ENCODE measurements around the gene SPEG. TPM values are rescaled to one million over a fixed set of nuclear protein-coding genes. Genes with fewer than 3 reads are reported as not detected.

Gene SPEG
- total RNA-seq, 1 donor from 2014 or later: 78.0 TPM

- DNase-seq (ENCODE audit: low read depth): peak; percentile 40
Observed at GRCh38 chr2:219423652-219424377, 10.8 kb upstream of the SPEG start.

GRCh38 chr2:219425238-219426067, 9.2 kb upstream of the SPEG start:
- peak; percentile 27 for DNase-seq (ENCODE audit: low read depth)

- DNase-seq (ENCODE audit: low read depth): peak; percentile 26
Observed at GRCh38 chr2:219426068-219426443, 8.6 kb upstream of the SPEG start.

- DNase-seq (ENCODE audit: low read depth): peak; percentile 44
Observed at GRCh38 chr2:219426534-219427136, 8.0 kb upstream of the SPEG start.

GRCh38 chr2:219428469-219428868, 6.2 kb upstream of the SPEG start:
- DNase-seq (ENCODE audit: low read depth): peak; percentile 56

DNA sequence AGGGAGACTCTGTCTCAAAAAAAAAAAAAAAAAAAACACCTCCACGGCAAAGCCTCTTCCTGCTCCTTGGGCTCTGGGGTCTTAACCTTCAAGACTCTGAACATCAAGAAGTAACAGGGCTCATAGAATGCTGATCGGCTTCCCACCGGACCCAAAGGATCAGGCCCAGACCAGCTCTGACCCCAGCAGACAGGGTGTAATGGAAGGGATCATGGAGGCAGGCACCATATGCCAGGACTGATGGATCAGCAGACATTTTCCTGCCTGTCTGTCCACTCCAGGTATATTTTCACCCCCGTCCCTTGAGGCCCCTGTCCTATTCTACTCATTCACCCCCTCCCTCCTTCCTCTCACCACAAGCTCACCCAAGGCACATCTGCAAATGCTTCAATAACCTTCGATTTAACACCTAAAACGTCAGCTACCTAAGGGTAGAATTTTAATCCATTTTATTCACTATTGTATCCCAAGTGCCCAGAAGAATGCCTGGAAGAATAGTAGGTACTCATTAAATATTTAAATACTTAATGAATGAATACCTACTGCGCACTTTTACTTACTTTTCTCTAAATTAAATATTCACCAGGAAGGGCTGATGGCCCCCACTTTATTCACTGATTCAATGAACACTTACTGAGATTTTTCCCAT, 4.6 kb upstream of the SPEG start:
- DNase-seq (ENCODE audit: low read depth): peak; percentile 25

DNA sequence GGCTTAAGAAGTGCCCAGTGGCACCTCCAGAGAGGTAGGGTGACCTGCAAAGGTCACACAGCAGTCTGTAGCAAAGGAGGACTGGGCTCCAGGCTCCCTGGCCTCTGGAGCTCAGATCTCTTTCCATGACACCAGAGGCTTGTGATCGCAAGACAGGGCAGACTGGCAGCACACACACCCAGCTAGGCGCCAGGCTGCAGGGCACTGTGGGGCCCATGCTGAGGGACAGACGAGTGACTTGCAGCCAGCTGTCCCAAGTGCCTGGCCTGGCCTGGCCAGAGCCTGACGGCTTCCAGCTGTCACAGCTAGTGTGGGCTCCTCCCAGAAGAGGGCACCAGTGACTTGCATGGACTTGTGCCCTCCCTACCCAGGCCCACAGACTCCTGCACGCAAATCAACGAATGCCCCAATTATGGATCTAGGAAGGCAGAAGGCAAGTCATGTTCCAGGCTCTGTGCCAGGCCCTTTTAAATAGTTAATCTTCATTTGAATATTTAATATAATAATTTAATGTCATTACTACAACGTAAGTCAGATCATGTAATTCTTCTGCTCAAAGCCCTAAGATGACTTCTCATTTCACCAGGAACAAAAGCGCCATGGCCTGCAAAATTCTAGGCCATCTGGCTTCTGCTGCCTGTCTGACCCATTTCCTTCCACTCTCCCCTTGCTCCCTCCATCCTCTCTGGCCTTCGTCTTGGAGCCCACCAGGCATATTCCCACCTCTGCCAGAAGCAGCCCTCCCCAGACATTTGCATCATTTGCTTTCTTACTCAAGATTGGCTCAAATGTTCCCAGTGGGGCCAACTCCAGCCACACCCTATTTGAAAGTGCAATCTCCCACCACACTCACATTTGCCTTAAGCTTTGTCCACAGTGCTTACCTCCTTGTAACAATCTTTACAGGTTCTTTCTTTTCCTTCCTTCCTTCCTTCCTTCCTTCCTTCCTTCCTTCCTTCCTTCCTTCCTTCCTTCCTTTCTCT, 3.7 kb upstream of the SPEG start:
- DNase-seq (ENCODE audit: low read depth): peak; percentile 92

GRCh38 chr2:219433666-219434467, 776 bp upstream of the SPEG start:
- peak; percentile 73 for DNase-seq (ENCODE audit: low read depth)

DNA sequence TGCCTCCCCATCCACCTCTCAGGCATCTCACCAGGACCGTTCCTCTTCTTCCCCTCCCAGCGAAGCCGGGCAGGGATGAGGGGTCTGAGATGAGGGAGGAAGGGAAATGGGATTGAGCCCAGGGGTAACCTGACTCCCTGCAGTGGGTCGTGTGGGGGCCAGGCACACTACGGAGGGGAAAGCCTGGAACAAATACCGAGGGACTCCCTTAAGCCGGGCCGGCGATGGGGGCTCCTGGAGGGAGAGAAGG, 250 bp upstream of the SPEG start:
- no peak for DNase-seq (ENCODE audit: low read depth)

DNA sequence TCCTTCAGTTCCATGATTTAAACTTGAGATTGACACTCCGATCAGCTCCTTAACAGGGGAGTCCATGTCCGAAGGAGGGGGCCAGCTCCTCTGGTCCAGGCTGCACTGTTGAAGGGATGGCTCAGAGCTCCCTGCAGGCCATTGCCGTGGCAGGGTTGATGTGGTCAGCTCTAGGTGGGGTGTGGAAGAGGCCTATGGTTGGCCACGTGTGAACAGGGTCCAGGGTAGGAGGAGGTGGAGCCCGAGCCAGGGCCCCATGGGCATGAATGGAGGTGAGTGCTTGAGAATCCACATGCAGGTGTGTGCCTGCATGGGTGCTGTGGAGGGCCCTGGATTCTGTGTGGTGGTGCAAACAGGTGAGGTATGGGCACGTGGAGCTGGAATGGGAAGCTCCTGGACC, 1.1 kb downstream of the SPEG start:
- DNase-seq (ENCODE audit: low read depth): no peak

DNA sequence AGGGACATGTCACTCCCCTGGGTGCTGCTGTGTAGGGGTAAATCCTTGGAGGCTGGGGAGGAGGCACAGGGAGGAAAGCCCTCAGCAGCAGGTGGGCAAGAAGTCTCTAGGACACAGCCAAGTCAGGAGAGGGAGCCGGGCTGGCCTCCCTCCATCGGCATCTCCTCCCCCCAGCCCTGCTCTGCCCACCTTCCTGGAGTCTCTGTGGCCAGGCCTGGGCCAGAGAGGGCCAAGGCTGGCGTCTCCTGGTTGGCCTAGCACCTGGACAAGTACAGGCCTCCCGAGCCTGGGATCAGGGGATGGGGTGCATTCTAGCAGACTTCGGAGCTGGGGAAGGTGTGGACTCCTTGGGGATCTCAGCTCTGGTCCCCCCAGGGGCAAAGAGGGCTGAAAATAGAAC, 1.8 kb downstream of the SPEG start:
- DNase-seq (ENCODE audit: low read depth): no peak

DNA sequence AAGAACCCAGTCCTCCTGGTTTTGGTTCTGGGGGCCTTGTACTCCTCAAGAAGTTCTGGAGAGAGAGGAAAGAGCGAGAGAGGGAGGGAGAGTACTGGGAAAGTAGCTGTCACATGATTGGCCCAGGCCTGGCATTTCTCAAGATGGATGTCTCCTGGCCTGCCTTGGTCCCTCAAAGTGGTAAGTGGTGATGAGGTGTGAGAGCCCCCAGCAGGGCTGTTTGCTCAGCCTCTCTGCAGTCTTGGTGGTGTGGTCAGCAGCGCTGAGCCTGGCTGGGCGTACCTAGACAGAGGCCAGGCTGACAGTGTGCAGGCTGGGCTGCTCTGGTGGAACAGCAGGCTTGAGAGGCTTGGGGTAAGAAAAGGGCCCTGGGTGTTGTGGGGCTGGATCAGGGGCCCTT, 2.5 kb downstream of the SPEG start:
- DNase-seq (ENCODE audit: low read depth): no peak

DNA sequence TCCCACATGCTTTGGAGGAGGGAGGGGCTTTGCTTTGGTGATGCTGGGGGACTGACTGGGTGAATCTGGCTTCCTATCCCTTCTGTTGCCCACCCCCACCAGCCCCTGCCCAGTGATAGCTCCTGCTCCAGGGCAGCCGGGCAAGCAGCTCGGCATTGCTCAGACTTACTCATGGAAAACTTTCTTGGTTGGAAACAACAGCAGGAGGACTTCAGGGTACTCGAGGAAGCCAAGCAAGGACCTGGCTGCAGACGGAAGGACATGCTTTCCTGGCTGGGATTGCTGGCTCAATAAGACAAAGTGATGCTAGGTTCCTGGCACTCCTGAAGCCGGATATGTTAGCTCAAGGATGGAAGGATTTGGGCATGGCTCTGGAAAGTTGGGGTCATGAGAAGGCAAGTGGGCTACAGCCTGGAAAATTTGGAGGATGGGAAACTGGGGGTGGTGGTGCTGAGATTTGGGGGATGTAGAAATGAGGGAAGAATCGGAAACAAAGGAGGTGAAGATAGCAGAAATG, 3.1 kb downstream of the SPEG start:
- DNase-seq (ENCODE audit: low read depth): no peak

GRCh38 chr2:219438453-219438852, 3.8 kb downstream of the SPEG start:
- no peak for DNase-seq (ENCODE audit: low read depth)

GRCh38 chr2:219439506-219439905, 4.9 kb downstream of the SPEG start:
- peak; percentile 90 for DNase-seq (ENCODE audit: low read depth)

GRCh38 chr2:219440388-219441256, 6.0 kb downstream of the SPEG start:
- DNase-seq (ENCODE audit: low read depth): peak; percentile 32

DNA sequence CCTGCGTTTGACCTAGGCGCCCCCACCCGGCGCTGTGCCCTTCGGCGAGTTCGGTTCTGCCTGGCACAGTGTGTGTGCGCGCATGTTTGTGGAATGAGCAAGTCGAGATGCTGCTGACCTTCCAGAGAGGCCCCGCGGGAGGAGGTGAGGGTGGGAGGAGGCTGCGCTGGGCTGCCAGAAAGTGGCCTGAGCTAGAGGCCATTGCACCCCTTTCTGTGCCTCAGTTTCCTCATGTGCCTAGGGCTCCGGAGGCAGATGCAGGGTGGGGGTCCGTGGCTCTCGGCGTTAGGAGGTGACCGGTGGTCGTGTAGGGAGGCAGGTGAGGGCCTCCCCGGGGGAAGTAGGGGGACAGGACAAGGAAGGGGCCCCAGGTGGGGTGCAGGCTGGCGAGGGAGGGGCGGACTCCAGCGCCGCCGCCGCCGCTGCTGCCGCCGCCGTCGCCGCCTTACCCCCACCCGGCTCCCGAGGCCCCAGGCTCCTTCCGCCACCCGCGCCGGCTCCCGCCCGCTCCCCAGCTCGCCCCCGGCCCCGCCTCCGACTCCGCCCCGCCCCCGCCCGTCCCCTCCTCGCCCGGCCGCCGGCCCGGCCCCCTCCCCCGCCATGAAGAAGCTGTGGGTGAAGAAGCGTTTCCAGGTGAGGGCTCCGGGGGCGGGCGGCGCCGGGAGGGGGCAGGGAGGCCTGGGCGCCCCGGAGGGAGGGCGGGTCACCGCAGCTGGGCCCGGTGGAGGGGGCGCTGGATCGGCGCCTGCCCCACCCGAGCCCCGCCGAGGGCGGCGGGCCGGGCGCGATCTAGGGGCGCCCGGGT, 7.0 kb downstream of the SPEG start:
- peak; percentile 63 for DNase-seq (ENCODE audit: low read depth)

All from myocyte (in vitro differentiated cells).